Mononuclear cell (primary cell): ENCODE measurements around the gene IL27RA. TPM values are rescaled to one million over a fixed set of nuclear protein-coding genes. Genes with fewer than 3 reads are reported as not detected.

ENCODE experiments used
- H3K27me3 ChIP-seq: 2 replicates; pipeline ENCODE4 v1.6.0; 2011; ENCODE audit warnings: low read length, control low read depth; ENCODE audit not compliant: insufficient read depth
- H3K4me1 ChIP-seq: 2 replicates; pipeline ENCODE4 v1.5.1; 2011; ENCODE audit warnings: mild to moderate bottlenecking, low read length, control low read depth; ENCODE audit not compliant: insufficient read depth
- H3K4me3 ChIP-seq: 2 replicates; pipeline ENCODE4 v1.5.1; 2011; ENCODE audit warnings: mild to moderate bottlenecking, low read length, moderate library complexity
- H3K9me3 ChIP-seq: 2 replicates; pipeline ENCODE4 v1.5.1; 2011; ENCODE audit warnings: low read depth, mild to moderate bottlenecking, control low read depth, low read length
- total RNA-seq: library from RNA; depleted of rRNA; stranded (reverse); fragments of >200 nt; gene quantifications from one replicate; pipeline ENCODE4 v1.2.3, GENCODE V29; 2012

The IL27RA gene
- total RNA-seq, 1 donor, result 18.5 TPM

- Histone ChIP-seq H3K4me3 (no peak overlapping the region), H3K27me3 (peaks cover 25% of the 10 kb centered on the region), H3K9me3 (no peaks in the 10 kb centered on the region), H3K4me1 (peaks cover 16% of the 10 kb centered on the region)
Observed at GRCh38 chr19:14056741-14057356, 25.3 kb downstream of the IL27RA start.

- H3K9me3 ChIP-seq, result no peaks in the 10 kb centered on the region
- peaks cover 16% of the 10 kb centered on the region for H3K4me1 ChIP-seq
- H3K27me3 ChIP-seq, result peaks cover 25% of the 10 kb centered on the region
- H3K4me3 ChIP-seq, result no peak overlapping the region
Observed at GRCh38 chr19:14058182-14059092, 26.9 kb downstream of the IL27RA start.

GRCh38 chr19:14059093-14059480, 27.5 kb downstream of the IL27RA start:
- peaks cover 25% of the 10 kb centered on the region for H3K27me3 ChIP-seq
- H3K4me1 ChIP-seq, result peaks cover 16% of the 10 kb centered on the region
- no peak overlapping the region for H3K4me3 ChIP-seq
- no peaks in the 10 kb centered on the region for H3K9me3 ChIP-seq

- H3K27me3 ChIP-seq, result peaks cover 25% of the 10 kb centered on the region
- no peak overlapping the region for H3K4me3 ChIP-seq
- no peaks in the 10 kb centered on the region for H3K9me3 ChIP-seq
- peaks cover 16% of the 10 kb centered on the region for H3K4me1 ChIP-seq
Observed at GRCh38 chr19:14059652-14060155, 28.1 kb downstream of the IL27RA start.

GRCh38 chr19:14061081-14061749, 29.7 kb downstream of the IL27RA start:
- H3K4me1 ChIP-seq, result peaks cover 16% of the 10 kb centered on the region
- no peaks in the 10 kb centered on the region for H3K9me3 ChIP-seq
- H3K27me3 ChIP-seq, result peaks cover 25% of the 10 kb centered on the region
- H3K4me3 ChIP-seq, result no peak overlapping the region

GRCh38 chr19:14061751-14062557, 30.4 kb downstream of the IL27RA start, which contains the start of gene PALM3:
Gene PALM3, minus strand, starts transcription at chr19:14062076. Its CDS starts 96 bp downstream, at chr19:14061980.
- H3K4me3 ChIP-seq, result no peak within 1 kb of the TSS
- H3K4me1 ChIP-seq, result peaks cover 16% of the 10 kb centered on the region
- H3K27me3 ChIP-seq, result peaks cover 25% of the 10 kb centered on the region
- H3K9me3 ChIP-seq, result no peaks in the 10 kb centered on the region

GRCh38 chr19:14062558-14062855, 30.9 kb downstream of the IL27RA start:
- Histone ChIP-seq H3K4me1 (peaks cover 16% of the 10 kb centered on the region), H3K9me3 (no peaks in the 10 kb centered on the region), H3K4me3 (no peak overlapping the region), H3K27me3 (peaks cover 25% of the 10 kb centered on the region)

GRCh38 chr19:14063105-14063504, 31.5 kb downstream of the IL27RA start:
- Histone ChIP-seq H3K27me3 (peaks cover 23% of the 10 kb centered on the region), H3K4me1 (peaks cover 10% of the 10 kb centered on the region), H3K4me3 (no peak overlapping the region), H3K9me3 (no peaks in the 10 kb centered on the region)

- Histone ChIP-seq H3K4me1 (no peaks in the 10 kb centered on the region), H3K9me3 (no peaks in the 10 kb centered on the region), H3K4me3 (no peak overlapping the region), H3K27me3 (no peaks in the 10 kb centered on the region)
Observed at GRCh38 chr19:14066134-14066533, 34.6 kb downstream of the IL27RA start.

GRCh38 chr19:14070268-14071050, 38.9 kb downstream of the IL27RA start:
- Histone ChIP-seq H3K9me3 (no peaks in the 10 kb centered on the region), H3K4me3 (no peak overlapping the region), H3K27me3 (no peaks in the 10 kb centered on the region), H3K4me1 (peaks cover 34% of the 10 kb centered on the region)

GRCh38 chr19:14072535-14073260, 41.1 kb downstream of the IL27RA start, which contains the start of gene MISP3:
Gene MISP3, plus strand, starts transcription at chr19:14072786. Its CDS starts 524 bp downstream, at chr19:14073310.
- peaks cover 53% of the 10 kb centered on the region for H3K4me1 ChIP-seq
- no peaks in the 10 kb centered on the region for H3K27me3 ChIP-seq
- peak within 1 kb of the TSS; percentile 55 for H3K4me3 ChIP-seq
- H3K9me3 ChIP-seq, result no peaks in the 10 kb centered on the region

GRCh38 chr19:14073261-14073924, 41.8 kb downstream of the IL27RA start:
- peaks cover 60% of the 10 kb centered on the region for H3K4me1 ChIP-seq
- H3K4me3 ChIP-seq, result peak overlapping the region; percentile 55
- no peaks in the 10 kb centered on the region for H3K27me3 ChIP-seq
- no peaks in the 10 kb centered on the region for H3K9me3 ChIP-seq
